H1 (cell line): ENCODE measurements around the gene OSTC. TPM values are rescaled to one million over a fixed set of nuclear protein-coding genes. Genes with fewer than 3 reads are reported as not detected.

Experiments used
- ASH2L ChIP-seq: fragments of 200-600, 300-600 bp; sonication (generic); IDR thresholded peaks from one replicate; pipeline ENCODE4 v1.7.1; 2017; ENCODE audit warnings: low read length
- CBX8 ChIP-seq: fragments of 300-800, 300-1000 bp; sonication (generic); IDR thresholded peaks from 2 replicates; pipeline ENCODE4 v1.7.1; 2016; ENCODE audit warnings: low read depth, low read length, borderline replicate concordance
- CEBPB ChIP-seq: IDR thresholded peaks from 2 replicates; pipeline ENCODE4 v1.6.1; 2012; ENCODE audit warnings: low read depth, low read length
- EP300 ChIP-seq, 2 experiments: IDR thresholded peaks; 1 replicate in 1 of 2; 2 replicates in 1 of 2; pipeline ENCODE4 v1.6.1; 2011 to 2012; ENCODE audit warnings: low read depth in 2 of 2, low read length in 2 of 2, mild to moderate bottlenecking in 2 of 2, borderline replicate concordance in 1 of 2, inconsistent platforms in 1 of 2, moderate library complexity in 1 of 2
- EZH2 ChIP-seq: fragments of 200-600 bp; sonication (generic); IDR thresholded peaks from 2 replicates; pipeline ENCODE4 v1.7.1; 2012; ENCODE audit warnings: low read depth, mild to moderate bottlenecking, moderate library complexity, low read length, inconsistent platforms; ENCODE audit not compliant: severe bottlenecking
- GABPA ChIP-seq: IDR thresholded peaks from 2 replicates; pipeline ENCODE4 v1.6.1; 2011; ENCODE audit warnings: mild to moderate bottlenecking, low read length, moderate library complexity, borderline replicate concordance; ENCODE audit not compliant: insufficient read depth
- GTF2F1 ChIP-seq: IDR thresholded peaks from 2 replicates; pipeline ENCODE4 v1.6.1; 2012; ENCODE audit warnings: low read depth, low read length, improper control_type of control experiment, borderline replicate concordance
- HDAC2 ChIP-seq, 2 experiments: fragments of 300-600 bp in 1 of 2; sonication (generic) in 1 of 2; IDR thresholded peaks; 2 replicates each; pipeline ENCODE4 v1.6.1; 2011 to 2012; ENCODE audit warnings: low read depth in 2 of 2, low read length in 2 of 2, mild to moderate bottlenecking in 2 of 2, moderate library complexity in 2 of 2, borderline replicate concordance in 1 of 2, inconsistent platforms in 1 of 2
- JUN ChIP-seq: IDR thresholded peaks from 2 replicates; pipeline ENCODE4 v1.6.1; 2011; ENCODE audit warnings: low read depth, mild to moderate bottlenecking, improper control_type of control experiment, low read length
- KDM4A ChIP-seq: IDR thresholded peaks from one replicate; pipeline ENCODE4 v1.7.1; 2012; ENCODE audit warnings: low read depth, mild to moderate bottlenecking, moderate library complexity, low read length, inconsistent platforms; ENCODE audit not compliant: severe bottlenecking
- NANOG ChIP-seq: IDR thresholded peaks from 2 replicates; pipeline ENCODE4 v1.6.1; 2011; ENCODE audit warnings: low read length, low read depth, mild to moderate bottlenecking, inconsistent platforms; ENCODE audit not compliant: insufficient read depth, poor library complexity, severe bottlenecking
- NRF1 ChIP-seq: IDR thresholded peaks from 2 replicates; pipeline ENCODE4 v1.6.1; 2011; ENCODE audit warnings: mild to moderate bottlenecking, low read depth, low read length, improper control_type of control experiment
- POLR2A ChIP-seq, 2 experiments: IDR thresholded peaks; 1 replicate in 1 of 2; 2 replicates in 1 of 2; pipeline ENCODE4 v1.6.1; 2011; ENCODE audit warnings: low read depth in 2 of 2, low read length in 2 of 2, mild to moderate bottlenecking in 2 of 2; ENCODE audit errors: control extremely low read depth in 1 of 2
- RAD21 ChIP-seq, 2 experiments: IDR thresholded peaks in 1 of 2; conservative IDR thresholded peaks in 1 of 2; 2 replicates each; pipeline ENCODE4 v1.6.1; 2011; ENCODE audit warnings: low read depth in 2 of 2, low read length in 2 of 2, improper control_type of control experiment in 1 of 2, inconsistent platforms in 1 of 2, mild to moderate bottlenecking in 1 of 2, moderate library complexity in 1 of 2
- RBBP5 ChIP-seq: IDR thresholded peaks from 2 replicates; pipeline ENCODE4 v1.7.1; 2012; ENCODE audit warnings: low read depth, mild to moderate bottlenecking, inconsistent platforms, low read length, moderate library complexity, borderline replicate concordance
- RFX5 ChIP-seq: IDR thresholded peaks from 2 replicates; pipeline ENCODE4 v1.6.1; 2011; ENCODE audit warnings: low read depth, low read length, improper control_type of control experiment, borderline replicate concordance
- RXRA ChIP-seq: IDR thresholded peaks from 2 replicates; pipeline ENCODE4 v1.6.1; 2011; ENCODE audit warnings: low read depth, mild to moderate bottlenecking, low read length, moderate library complexity; ENCODE audit not compliant: insufficient read depth
- TAF1 ChIP-seq: IDR thresholded peaks from 2 replicates; pipeline ENCODE4 v1.6.1; 2011; ENCODE audit warnings: mild to moderate bottlenecking, low read depth, low read length
- TAF7 ChIP-seq: optimal IDR thresholded peaks from 2 replicates; pipeline ENCODE3; 2011; ENCODE audit warnings: low read depth, mild to moderate bottlenecking, inconsistent platforms, low read length, moderate library complexity, borderline replicate concordance
- TBP ChIP-seq: IDR thresholded peaks from 2 replicates; pipeline ENCODE4 v1.6.1; 2011; ENCODE audit warnings: low read depth, low read length, improper control_type of control experiment
- TEAD4 ChIP-seq: IDR thresholded peaks from 2 replicates; pipeline ENCODE4 v1.6.1; 2012; ENCODE audit warnings: low read depth, low read length, inconsistent platforms, mixed read lengths
- polyA plus RNA-seq, 7 experiments: library from polyadenylated mRNA; depleted of rRNA in 3 of 7; stranded (reverse) in 5 of 7; unstranded in 2 of 7; fragments of >200 nt in 5 of 7; fragments of 200-250 nt in 2 of 7; gene quantifications; 1 replicate in 5 of 7; 2 replicates in 1 of 7; 4 replicates in 1 of 7; pipeline versions ENCODE4 v1.2.1 to v1.2.3, GENCODE V29; 2011 to 2013; ENCODE audit warnings: missing spikeins in 2 of 7, mixed read lengths in 2 of 7
- total RNA-seq: library from RNA; stranded (reverse); fragmentation: NEBNext Ultra II Directional; extraction: Animal tissue kit (Norgen Biotek cat#: 25700); gene quantifications from 2 replicates; pipeline ENCODE4 v1.2.1, GENCODE V29; 2021
- TF ChIP-seq, protein P1 (sequence below): IDR thresholded peaks from 2 replicates; pipeline ENCODE4 v1.6.1; 2012; ENCODE audit warnings: inconsistent platforms

OSTC gene
- total and polyA plus RNA-seq, 2 of the 8 experiments (the other 6 are each of a cell fraction or from before 2014, with no cell fraction given), result 165 to 176 TPM

DNA sequence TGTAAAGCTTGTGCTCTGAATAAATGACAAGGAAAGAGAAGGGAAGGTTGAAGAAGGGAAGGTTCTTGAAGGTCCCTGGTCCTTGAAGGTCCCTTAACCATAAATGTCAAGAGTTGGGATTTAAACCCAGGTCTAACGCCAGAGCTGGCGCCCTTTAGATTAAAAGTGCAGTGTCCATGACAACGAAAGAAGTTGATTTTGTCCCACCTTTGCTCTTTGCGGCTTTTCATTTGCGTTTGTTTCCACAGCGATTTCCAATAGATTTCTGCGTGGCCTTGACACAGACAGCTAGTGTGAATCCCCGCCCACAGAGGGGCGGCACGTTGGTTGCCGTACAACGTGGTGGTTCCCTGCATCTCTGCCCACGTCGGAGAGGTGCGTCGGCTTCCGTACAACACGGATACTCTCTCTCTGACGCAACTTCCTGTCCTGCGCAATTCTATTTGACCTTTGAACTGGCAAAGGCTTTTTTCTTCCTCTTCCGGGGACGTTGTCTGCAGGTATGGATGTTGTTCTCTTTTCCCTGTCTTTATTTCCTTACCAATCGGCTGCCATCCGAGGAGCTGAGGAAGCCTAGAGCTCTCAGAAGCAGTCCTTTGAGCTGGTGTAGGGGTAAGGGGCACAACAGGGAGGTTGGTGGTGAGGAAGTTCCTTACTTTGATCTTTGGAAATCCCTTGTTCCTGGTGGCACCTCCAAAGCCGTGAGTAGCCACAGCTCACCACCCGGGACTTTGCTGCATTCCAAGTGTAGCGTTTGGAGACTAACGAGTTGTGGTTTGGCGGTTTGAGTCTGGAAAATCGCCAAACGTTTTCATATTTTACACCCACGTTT lies 30.1 kb upstream of the OSTC start, which contains the start of gene RPL34 (continued):
- TF ChIP-seq GABPA (peak; percentile 87), JUN (no peak), ASH2L (peak; percentile 92), TAF7 (peak; percentile 97), KDM4A (peak; percentile 60), RFX5 (no peak), HDAC2 (IDR thresholded peaks at IDR 0.05; ENCODE audit: borderline replicate concordance in 1 of 2, low read depth in 2 of 2, low read length in 2 of 2) (no peak), TEAD4 (0 out of 2 replicates have a peak, but pooled peaks have one; percentile 22), CEBPB (peak; percentile 89), TBP (peak; percentile 96), POLR2A (IDR thresholded peaks at IDR 0.05; ENCODE audit: control extremely low read depth in 1 of 2, low read depth in 2 of 2, low read length in 2 of 2) (peak; percentile 92 to 99), EP300 (IDR thresholded peaks at IDR 0.05; ENCODE audit: borderline replicate concordance in 1 of 2, low read depth in 2 of 2, low read length in 2 of 2) (no peak), RBBP5 (no peak), CBX8 (no peak), RXRA (no peak), RAD21 (IDR thresholded peaks at IDR 0.05 in 1 of 2, conservative IDR thresholded peaks at IDR 0.05 in 1 of 2; ENCODE audit: low read depth in 2 of 2, low read length in 2 of 2) (no peak), NANOG (no peak), GTF2F1 (no peak), NRF1 (peak; percentile 35), EZH2 (no peak), TAF1 (peak; percentile 97)
- TF ChIP-seq, protein P1, sequence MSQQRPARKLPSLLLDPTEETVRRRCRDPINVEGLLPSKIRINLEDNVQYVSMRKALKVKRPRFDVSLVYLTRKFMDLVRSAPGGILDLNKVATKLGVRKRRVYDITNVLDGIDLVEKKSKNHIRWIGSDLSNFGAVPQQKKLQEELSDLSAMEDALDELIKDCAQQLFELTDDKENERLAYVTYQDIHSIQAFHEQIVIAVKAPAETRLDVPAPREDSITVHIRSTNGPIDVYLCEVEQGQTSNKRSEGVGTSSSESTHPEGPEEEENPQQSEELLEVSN, result peak; percentile 22; the same call in 1 of the 2 replicates
